HG03457 (cell line): Measurements from ENCODE around the gene NPTX2.

ENCODE experiments used
- ATAC-seq: cut with Tn5 transposase; IDR thresholded peaks from one replicate; pipeline ENCODE4 v1.9.1; 2021; ENCODE audit warnings: moderate number of reproducible peaks; ENCODE audit not compliant: unreplicated experiment

The NPTX2 gene

DNA sequence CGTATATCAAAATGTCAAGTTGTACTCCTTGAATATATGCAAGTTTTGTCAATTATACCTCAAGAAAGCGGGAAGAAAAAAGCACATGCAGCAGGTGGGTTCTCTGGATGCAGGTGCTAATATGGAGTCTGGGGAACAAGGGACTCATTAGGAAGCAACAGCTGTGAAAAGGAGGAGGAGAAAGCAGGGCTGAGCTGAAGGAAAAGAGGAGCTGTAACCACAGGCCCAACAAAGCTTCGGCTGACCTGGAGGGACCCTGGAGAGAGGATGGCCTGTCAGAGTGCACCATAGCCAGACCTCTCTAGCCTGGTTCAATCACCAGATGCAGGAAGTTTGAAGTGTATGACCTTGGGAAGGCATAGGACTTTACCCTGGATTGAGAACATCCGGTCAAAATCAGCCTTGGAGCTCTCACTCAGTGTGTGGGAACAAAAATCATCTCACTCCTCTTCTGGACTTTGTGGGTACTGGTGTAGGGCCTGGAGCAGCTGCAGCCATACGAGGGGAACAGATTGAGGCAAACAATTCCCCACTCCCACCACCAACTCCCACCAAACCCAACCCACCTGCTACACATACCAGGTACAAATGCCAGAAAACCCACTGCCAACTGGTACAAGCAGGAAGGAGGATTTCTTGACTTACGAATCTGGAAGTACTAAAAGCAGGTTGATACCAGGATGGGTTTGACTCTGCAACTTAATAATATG is 36.7 kb downstream of the NPTX2 start:
- no peak for ATAC-seq

DNA sequence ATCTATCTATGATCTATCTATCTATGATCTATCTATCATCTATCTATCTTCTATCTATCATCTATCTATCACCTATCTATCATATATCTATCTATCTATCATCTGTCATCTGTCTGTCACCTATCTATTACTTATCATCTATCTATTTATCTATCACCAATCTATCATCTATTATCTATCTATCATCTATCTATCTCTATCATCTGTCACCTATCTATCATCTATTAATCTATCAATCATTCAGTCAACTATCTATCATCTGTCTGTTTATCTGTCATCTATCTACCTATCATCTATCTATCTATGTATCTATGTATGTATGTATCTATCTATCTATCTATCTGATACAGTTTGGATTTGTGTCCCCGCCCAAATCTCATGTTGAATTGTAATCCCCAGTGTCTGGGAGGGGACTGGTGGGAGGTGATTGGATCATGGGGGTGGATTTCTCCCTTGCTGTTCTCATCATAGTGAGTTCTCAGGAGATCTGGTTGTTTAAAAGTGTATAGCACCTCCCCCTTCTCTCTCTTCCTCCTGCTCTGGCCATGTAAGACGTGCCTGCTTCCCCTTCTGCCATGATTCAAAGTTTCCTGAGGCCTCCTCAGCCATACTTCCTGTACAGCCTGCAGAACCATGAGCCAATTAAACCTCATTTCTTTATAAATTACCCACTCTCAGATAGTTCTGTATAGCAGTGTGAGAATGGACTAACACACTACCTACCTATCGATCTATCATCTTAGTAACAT is 37.6 kb downstream of the NPTX2 start:
- ATAC-seq, result no peak

DNA sequence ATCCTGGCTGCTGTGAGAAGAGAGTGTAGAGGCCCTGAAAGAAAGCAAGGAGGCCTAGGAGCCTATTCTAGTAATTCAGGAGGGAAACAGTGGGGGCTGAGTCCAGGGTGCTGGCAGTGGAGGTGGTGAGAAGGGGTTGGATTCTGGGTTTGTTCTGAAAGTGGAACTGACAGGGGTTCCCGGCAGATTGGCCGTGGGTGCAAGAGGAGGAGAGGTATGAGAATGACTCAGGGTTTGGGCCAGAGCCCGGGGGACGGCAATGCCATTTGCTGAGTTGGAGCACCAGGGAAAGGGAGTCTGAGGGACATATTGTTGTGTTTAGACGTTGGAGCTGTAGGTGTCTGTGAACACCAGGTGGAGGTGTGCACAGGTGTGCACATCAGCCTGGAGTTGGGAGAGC is 38.5 kb downstream of the NPTX2 start:
- no peak for ATAC-seq

DNA sequence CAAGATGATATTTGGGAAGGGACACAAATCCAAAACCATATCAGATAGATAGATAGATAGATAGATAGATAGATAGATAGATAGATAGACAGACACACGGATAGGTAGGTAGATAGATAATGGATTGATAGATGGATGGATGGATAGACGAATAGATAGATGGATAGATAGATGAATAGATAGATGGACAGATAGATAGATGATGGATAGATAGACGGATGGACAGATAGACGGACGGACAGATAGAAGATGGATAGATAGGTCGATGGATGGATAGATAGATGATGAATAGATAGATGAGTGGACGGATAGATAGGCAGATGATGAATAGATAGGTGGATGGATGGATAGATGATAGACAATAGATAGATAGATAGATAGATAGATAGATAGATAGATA is 39.8 kb downstream of the NPTX2 start:
- no peak for ATAC-seq

DNA sequence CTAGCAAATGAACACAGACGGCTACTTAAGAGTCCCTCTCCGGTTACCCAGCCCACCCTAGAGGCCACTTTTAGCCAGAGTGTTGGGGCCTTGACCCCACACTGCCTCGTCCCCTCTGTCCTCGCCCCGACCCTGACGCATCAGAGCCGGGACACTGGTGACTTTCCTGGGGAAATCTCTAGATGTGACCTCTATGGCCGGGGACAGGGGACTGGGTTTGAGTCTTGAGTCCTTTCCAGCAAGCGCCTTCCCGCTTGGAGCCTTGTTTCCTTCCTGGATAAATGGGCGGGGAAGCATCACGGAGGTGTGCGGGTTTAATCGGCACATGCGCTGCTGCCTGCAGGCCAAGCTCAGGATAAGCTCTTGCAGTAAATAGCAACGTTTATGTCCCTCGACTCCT is 40.7 kb downstream of the NPTX2 start:
- ATAC-seq, result no peak

DNA sequence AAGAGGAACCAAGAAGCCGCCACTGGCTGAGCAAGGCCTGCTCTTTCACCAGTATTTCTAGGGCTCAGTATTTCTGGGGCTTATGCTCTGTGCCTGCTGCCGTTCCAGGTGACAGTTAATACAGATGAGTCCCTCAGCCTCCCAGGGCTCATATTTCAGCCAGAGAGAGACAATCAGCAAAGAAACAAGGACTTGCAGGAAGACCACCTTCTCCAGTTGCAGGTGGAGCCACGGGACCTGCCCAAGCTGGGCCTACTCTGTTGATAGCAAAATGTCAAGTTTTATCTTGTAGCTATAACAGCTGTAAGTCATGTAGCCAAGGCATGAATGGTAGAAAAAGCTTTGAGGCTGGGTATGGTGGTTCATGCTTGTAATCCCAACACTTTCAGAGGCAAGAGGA is 42.7 kb downstream of the NPTX2 start:
- ATAC-seq, result no peak

DNA sequence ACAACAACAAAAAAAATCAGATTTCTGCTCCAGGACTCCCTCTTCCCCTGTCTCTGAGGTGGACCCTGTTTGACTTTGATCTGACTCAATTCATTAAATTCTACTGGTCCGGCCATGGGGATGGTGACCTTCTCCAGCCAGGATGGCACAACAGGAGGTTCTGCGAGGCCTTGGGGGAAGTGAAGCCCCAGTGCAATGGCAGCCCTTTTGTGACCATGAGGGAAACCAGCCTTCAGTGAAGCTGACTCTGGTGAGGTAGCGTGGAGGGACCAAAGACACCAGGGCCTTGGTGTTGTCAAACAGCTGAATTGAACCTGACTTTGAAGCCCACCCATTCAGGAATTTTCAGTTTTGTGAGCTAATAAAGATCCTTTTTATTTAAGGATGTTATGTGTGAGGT is 44.5 kb downstream of the NPTX2 start:
- ATAC-seq, result no peak

DNA sequence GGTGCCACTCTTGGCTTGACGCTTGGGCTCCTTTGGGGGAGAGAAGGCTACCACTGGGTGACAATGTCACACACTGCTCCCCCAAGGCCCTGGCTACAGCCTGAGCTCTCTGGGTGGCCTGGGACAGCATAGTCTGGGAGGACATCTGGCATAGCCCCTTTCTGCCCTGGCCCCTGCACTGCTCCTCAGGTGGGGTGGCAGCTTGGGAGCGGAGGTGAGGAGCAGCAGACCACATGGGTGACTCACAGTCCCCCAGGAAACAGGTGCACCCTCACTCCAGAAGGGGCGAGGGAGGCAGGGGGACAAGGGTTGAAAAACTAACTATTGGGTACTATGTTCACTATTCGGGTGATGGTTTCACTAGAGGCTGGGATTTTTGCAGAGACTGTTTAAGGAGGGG is 45.2 kb downstream of the NPTX2 start:
- no peak for ATAC-seq

DNA sequence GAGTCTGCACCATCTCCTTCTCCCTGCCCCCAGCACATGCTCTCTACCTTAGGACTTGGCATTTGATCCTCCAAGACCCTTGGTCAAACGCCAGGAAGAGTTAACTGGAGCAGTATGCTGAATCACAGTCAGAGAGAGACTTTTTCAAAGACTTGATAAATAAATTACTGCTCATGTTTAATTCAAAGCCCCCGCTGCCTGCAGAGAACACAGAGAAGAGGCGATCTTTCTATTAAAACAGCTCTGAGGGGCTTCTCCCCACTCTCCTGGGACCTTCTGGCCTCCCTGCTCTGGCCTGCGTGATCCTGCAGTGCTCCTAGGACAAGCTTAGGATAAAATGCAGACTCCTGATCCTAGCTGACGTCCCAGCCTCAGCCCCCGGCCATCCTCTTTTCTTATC is 47.8 kb downstream of the NPTX2 start:
- ATAC-seq, result no peak

DNA sequence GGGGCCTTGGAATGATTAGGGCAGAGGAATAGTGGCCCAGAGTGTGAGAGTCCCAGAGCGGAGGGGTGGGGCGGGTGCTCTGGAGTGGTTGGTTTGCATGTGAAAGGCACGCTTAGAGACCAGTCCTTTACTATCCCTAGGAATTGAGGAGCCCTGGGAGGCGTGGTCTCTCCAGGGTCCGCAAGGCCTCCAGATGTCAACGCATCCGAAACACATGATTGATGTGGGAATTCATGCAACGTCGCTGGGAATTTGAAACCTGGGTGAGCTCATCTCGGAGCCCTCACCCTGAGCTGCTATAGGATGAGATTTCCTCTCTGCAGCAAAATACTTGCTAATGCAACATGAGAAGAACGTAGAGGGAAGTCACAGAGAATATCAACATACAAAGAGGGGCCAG is 51.2 kb downstream of the NPTX2 start:
- ATAC-seq, result no peak

DNA sequence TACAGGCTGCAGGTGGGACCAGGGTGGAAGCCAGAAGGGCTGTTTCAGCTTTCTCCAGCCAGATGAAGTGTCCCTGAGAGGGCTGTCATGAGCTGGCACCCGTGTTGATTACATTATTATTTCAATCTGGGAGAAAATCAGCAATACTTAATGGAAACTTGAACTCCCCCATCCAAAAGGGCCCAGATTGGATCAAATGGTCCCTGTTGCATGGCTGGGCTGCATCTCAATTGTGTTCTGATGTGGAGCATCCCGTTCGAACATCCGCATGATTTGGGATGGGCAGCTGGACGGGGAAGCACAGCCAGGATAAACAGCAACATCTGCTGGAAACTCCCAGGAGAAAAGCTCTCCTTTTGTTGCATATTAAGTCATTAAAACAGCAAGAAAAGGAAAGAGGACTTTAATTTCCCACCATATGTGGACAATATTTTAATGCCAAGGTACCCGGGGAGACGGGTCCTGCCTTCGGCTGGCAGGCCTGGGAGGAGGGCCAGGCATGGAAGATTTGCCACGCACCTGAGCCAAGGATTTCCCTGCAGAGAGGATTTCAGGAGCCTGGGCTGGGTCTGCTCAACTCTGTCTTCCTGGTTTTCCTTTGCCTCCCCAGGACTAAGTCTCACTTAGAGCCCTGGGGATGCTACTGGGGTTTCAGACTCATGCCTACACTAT is 52.4 kb downstream of the NPTX2 start:
- no peak for ATAC-seq

DNA sequence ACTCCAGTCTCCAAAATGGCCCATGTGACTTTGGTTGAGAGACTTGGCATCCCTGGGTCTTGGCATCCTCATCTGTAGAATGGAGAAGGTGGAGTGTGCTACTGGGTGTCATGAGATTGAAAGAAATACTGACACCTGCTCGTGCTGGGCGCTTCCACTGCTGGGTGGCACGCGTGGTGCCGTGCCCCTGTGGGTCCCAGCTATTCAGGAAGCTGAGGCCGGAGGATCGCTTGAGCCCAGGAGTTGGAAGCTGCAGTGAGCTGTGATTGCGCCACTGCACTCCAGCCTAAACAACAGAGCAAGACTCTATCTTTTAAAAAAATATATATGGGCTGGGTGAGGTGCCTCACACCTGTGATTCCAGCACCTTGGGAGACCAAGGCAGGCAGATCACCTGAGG is 53.1 kb downstream of the NPTX2 start:
- ATAC-seq, result no peak

DNA sequence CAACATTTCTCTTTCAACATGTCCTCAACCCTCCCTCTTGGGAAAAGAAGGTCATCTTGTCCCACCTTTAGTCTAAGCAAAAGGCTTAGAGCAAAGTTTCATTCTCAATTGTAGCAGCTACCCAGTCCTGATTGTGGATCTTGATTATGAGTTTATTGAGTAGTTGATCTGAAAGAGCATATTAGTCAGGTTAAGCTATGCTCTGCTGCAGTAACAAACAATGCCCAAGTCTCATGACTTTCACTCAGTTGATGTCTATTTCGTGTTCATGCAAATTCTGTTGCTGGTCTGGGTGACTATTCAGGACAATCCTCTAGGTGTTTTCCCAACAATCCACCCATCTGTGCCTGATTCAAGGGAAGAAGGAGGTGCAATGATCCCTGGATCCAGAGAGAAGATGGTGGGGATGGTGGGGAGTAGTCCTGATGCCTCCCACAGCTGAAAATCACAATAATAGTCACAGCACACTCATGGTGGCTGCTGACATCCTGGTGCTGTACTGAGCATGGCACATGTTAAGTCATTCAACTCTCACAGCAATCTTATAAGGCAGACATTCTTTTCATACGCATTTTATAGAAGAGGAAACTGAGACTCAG is 54.7 kb downstream of the NPTX2 start:
- no peak for ATAC-seq

DNA sequence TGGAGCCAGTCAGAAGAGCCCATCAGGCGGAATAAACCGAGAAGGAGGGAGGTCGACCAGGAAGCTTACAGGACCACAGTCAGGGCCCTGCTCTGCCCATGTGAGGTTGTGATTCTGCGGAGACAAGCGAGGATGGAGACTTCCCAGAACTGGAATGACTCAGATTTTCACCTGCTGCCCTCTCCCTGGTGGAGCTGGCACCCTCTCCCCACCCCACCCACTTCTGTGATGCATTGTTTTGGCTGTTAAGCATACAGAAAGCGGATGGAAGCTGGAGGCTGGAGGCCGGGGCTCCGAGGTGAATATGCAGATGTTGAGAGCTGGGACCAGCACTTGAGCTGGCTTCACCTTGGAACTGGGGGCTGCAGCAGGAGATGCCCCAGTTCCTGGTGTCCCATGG is 57.4 kb downstream of the NPTX2 start:
- no peak for ATAC-seq

DNA sequence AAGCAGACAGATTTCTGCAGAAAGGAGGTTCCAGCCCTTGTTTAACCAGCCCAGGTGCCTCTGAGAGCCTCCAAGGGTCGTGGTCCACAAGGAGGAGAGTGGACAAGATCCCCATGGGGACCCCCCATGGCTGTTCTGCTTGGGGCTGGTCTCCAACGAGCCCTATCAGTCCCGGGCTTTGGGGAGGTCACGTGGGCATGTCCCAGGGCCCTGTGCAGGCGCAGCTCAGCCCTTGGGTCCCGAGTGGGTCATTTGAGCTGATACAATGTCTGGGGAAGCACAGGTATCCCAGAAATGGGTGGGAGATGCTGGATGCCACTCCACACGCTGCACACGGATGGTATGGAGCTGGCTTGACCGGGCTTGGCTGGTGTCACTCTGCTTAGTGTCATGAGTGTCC is 57.8 kb downstream of the NPTX2 start:
- ATAC-seq, result no peak

DNA sequence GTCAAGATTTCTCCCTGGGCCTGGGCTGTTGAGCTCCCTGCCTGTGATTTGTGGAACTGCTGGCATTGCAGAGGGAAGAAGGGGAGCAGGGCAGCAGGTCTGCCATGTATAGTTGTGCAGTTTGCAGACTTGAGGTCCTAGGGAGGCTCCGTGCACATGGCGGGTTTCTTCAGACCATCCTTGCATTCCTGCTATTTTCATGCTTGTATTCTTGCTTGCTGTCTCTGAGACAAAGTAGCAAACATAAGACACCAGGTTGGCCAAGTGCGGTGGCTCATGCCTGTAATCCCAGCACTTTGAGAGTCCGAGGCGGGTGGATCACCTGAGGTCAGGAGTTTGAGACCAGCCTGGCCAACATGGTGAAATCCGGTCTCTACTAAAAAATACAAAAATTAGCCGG is 61.1 kb downstream of the NPTX2 start:
- ATAC-seq, result no peak
